DMS79 (cell line): ENCODE measurements around the gene GADL1.

Source experiments
- DNase-seq: peaks from one replicate; lab custom pipeline; 2025; lab: John Stamatoyannopoulos, UW

Gene GADL1

GRCh38 chr3:30756218-30756617 lies 138.2 kb downstream of the GADL1 start:
- DNase-seq: no peak

GRCh38 chr3:30754426-30754825 lies 140.0 kb downstream of the GADL1 start:
- DNase-seq: no peak

GRCh38 chr3:30753766-30754165 lies 140.7 kb downstream of the GADL1 start:
- DNase-seq: no peak

GRCh38 chr3:30752970-30753369 lies 141.5 kb downstream of the GADL1 start:
- DNase-seq: no peak

GRCh38 chr3:30752491-30752890 lies 142.0 kb downstream of the GADL1 start:
- no peak for DNase-seq

- DNase-seq: no peak
These were observed 142.7 kb downstream of the GADL1 start for GRCh38 chr3:30751610-30752299.

- DNase-seq: no peak
These were observed 143.5 kb downstream of the GADL1 start for GRCh38 chr3:30750967-30751366.

- DNase-seq: no peak
These were observed 145.2 kb downstream of the GADL1 start for GRCh38 chr3:30749230-30749629.

GRCh38 chr3:30747771-30748281 lies 146.6 kb downstream of the GADL1 start:
- no peak for DNase-seq

GRCh38 chr3:30743641-30744317 lies 150.7 kb downstream of the GADL1 start:
- no peak for DNase-seq

- no peak for DNase-seq
These were observed 151.5 kb downstream of the GADL1 start for GRCh38 chr3:30742796-30743619.

GRCh38 chr3:30741889-30742288 lies 152.6 kb downstream of the GADL1 start:
- no peak for DNase-seq

- DNase-seq: no peak
These were observed 155.9 kb downstream of the GADL1 start for GRCh38 chr3:30738605-30739004.

GRCh38 chr3:30737743-30738499 lies 156.5 kb downstream of the GADL1 start:
- DNase-seq: no peak

GRCh38 chr3:30733696-30734095 lies 160.8 kb downstream of the GADL1 start:
- no peak for DNase-seq

- DNase-seq: no peak
These were observed 161.3 kb downstream of the GADL1 start for GRCh38 chr3:30733209-30733608.

GRCh38 chr3:30730967-30731366 lies 163.5 kb downstream of the GADL1 start:
- DNase-seq: no peak

- no peak for DNase-seq
These were observed 164.5 kb downstream of the GADL1 start for GRCh38 chr3:30729936-30730335.

- no peak for DNase-seq
These were observed 164.9 kb downstream of the GADL1 start for GRCh38 chr3:30729512-30729911.

- DNase-seq: no peak
These were observed 166.3 kb downstream of the GADL1 start for GRCh38 chr3:30728143-30728542.

- DNase-seq: no peak
These were observed 169.6 kb downstream of the GADL1 start for GRCh38 chr3:30724863-30725262.

GRCh38 chr3:30723211-30723610 lies 171.2 kb downstream of the GADL1 start:
- no peak for DNase-seq
